Panc1 (cell line): ENCODE measurements around the gene ERGIC1. TPM values are rescaled to one million over a fixed set of nuclear protein-coding genes. Genes with fewer than 3 reads are reported as not detected.
A peak's percentile ranks its signal among the peaks of the same experiment; 100 is the strongest.

Source experiments
- ATAC-seq: fragments of 200-7000 bp; cut with Tn5 transposase; 2 replicates; pipeline ENCODE4 v1.9.1; 2020; ENCODE audit warnings: mild to moderate bottlenecking, moderate library complexity
- BruUV-seq: library from RNA; stranded (reverse); fragments of 400-500 nt; replicated peaks from 2 replicates; lab custom pipeline; 2021; lab: Mats Ljungman, UMichigan
- CTCF ChIA-PET: fragments of 300-600 bp; sonication (Branson Sonifier 250); formaldehyde crosslinking; loops from one replicate; lab custom pipeline; 2022; ENCODE audit warnings: antibody characterized with exemption; lab: Charles Lee
- POLR2A ChIA-PET: fragments of 300-600 bp; sonication (Branson Sonifier 250); formaldehyde crosslinking; loops from one replicate; lab custom pipeline; 2022; ENCODE audit warnings: antibody characterized with exemption; lab: Charles Lee
- DNase-seq: peaks from one replicate; pipeline ENCODE4 v3.0.0-alpha.2; 2010; ENCODE audit warnings: low read depth, low spot score
- H3K27ac ChIP-seq: 2 replicates; pipeline ENCODE4 v1.5.1; 2011; ENCODE audit warnings: mild to moderate bottlenecking, low read length, inconsistent platforms
- H3K27me3 ChIP-seq: fragments of 200-500 bp; sonication (Bioruptor generic); 2 replicates; pipeline ENCODE4 v1.6.0; 2014; ENCODE audit warnings: low read length, inconsistent platforms; ENCODE audit not compliant: control insufficient read depth, insufficient read depth
- H3K36me3 ChIP-seq: fragments of 200-500 bp; sonication (Bioruptor generic); 2 replicates; pipeline ENCODE4 v1.5.1; 2014; ENCODE audit warnings: inconsistent platforms, mild to moderate bottlenecking, low read length, moderate library complexity; ENCODE audit not compliant: control insufficient read depth, insufficient read depth
- H3K4me1 ChIP-seq: 2 replicates; pipeline ENCODE4 v1.5.1; 2011; ENCODE audit warnings: inconsistent platforms, mild to moderate bottlenecking, low read length, moderate library complexity; ENCODE audit not compliant: control insufficient read depth, insufficient read depth
- H3K4me3 ChIP-seq, 2 experiments: 2 replicates each; pipeline ENCODE4 v1.5.1; 2011 to 2012; ENCODE audit warnings: low read depth in 2 of 2, low read length in 2 of 2, mild to moderate bottlenecking in 2 of 2, inconsistent platforms in 1 of 2, moderate library complexity in 1 of 2
- H3K9me3 ChIP-seq: fragments of 200-500 bp; sonication (Bioruptor generic); 2 replicates; pipeline ENCODE4 v1.5.1; 2014; ENCODE audit warnings: low read depth, mild to moderate bottlenecking, inconsistent platforms, low read length, moderate library complexity; ENCODE audit not compliant: control insufficient read depth, insufficient read depth
- POLR2AphosphoS5 ChIP-seq: IDR thresholded peaks from 2 replicates; pipeline ENCODE4 v1.6.1; 2012; ENCODE audit warnings: mild to moderate bottlenecking, low read depth, low read length, moderate library complexity
- SIN3A ChIP-seq: IDR thresholded peaks from 2 replicates; pipeline ENCODE4 v1.6.1; 2012; ENCODE audit warnings: low read depth, mild to moderate bottlenecking, low read length, moderate library complexity, borderline replicate concordance; ENCODE audit not compliant: insufficient read depth
- TCF7L2 ChIP-seq: IDR thresholded peaks from 2 replicates; pipeline ENCODE4 v1.6.1; 2011; ENCODE audit warnings: mild to moderate bottlenecking, low read depth, low read length, inconsistent platforms
- in situ Hi-C: cut with HindIII; loops from 2 replicates; pipeline ENCODE4 v1.10.0; 2016; ENCODE audit warnings: low sequenced_read_pairs, low pct_unique_long_range_greater_than_20kb
- intact Hi-C: fragments of 100-400 bp; cut with micrococcal nuclease; formaldehyde crosslinking; loops from one replicate; pipeline ENCODE4 v1.10.0; 2022; ENCODE audit not compliant: unreplicated experiment
- total RNA-seq: library from RNA; stranded (reverse); gene quantifications from one replicate; pipeline ENCODE4 v1.2.1, GENCODE V29; 2021; ENCODE audit not compliant: unreplicated experiment
- TF ChIP-seq, protein P1 (sequence below): fragments of 450-650 bp; IDR thresholded peaks from 2 replicates; pipeline ENCODE4 v1.5.1; 2017; ENCODE audit warnings: mild to moderate bottlenecking
- TF ChIP-seq, protein P2 (sequence below), 2 experiments: IDR thresholded peaks; 2 replicates each; pipeline ENCODE4 v1.6.1; 2011 to 2012; ENCODE audit warnings: low read depth in 2 of 2, control low read depth in 1 of 2, low read length in 1 of 2, mild to moderate bottlenecking in 1 of 2, moderate library complexity in 1 of 2; ENCODE audit not compliant: insufficient read depth in 1 of 2

The ERGIC1 gene
- total RNA-seq, 1 experiment from 2014 or later = 206 TPM

DNA sequence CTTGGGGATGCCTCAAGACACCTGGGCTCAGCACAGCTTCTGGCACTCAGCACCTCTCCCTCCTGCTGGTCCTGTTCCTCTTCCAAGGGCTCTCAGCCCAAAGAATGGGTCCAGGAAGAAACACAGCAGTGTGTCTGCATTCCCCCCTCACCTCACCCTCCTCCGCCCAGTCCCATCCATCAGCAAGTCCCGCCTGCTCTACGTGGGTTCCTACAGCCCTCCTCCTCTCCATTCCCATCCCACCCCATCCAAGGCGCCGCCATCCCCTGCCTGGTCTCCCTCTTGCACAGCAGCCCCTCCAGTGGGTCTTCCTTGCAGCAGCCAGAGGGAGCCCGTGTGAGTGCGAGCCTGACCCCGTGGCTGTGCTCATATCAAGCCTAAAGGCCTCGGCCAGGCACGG, 72.8 kb downstream of the ERGIC1 start:
- Histone ChIP-seq H3K4me1 (peaks cover 61% of the 10 kb centered on the region), H3K27ac (peak overlapping the region; percentile 75), H3K4me3 (no peak overlapping the region), H3K9me3 (no peaks in the 10 kb centered on the region), H3K36me3 (peaks cover 2% of the 10 kb centered on the region; the same call in 1 of the 2 replicates), H3K27me3 (no peaks in the 10 kb centered on the region)
- no peak for TF ChIP-seq POLR2AphosphoS5
- TF ChIP-seq, protein P1, sequence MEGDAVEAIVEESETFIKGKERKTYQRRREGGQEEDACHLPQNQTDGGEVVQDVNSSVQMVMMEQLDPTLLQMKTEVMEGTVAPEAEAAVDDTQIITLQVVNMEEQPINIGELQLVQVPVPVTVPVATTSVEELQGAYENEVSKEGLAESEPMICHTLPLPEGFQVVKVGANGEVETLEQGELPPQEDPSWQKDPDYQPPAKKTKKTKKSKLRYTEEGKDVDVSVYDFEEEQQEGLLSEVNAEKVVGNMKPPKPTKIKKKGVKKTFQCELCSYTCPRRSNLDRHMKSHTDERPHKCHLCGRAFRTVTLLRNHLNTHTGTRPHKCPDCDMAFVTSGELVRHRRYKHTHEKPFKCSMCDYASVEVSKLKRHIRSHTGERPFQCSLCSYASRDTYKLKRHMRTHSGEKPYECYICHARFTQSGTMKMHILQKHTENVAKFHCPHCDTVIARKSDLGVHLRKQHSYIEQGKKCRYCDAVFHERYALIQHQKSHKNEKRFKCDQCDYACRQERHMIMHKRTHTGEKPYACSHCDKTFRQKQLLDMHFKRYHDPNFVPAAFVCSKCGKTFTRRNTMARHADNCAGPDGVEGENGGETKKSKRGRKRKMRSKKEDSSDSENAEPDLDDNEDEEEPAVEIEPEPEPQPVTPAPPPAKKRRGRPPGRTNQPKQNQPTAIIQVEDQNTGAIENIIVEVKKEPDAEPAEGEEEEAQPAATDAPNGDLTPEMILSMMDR = no peak
- TF ChIP-seq SIN3A = no peak
- TF ChIP-seq, protein P2, sequence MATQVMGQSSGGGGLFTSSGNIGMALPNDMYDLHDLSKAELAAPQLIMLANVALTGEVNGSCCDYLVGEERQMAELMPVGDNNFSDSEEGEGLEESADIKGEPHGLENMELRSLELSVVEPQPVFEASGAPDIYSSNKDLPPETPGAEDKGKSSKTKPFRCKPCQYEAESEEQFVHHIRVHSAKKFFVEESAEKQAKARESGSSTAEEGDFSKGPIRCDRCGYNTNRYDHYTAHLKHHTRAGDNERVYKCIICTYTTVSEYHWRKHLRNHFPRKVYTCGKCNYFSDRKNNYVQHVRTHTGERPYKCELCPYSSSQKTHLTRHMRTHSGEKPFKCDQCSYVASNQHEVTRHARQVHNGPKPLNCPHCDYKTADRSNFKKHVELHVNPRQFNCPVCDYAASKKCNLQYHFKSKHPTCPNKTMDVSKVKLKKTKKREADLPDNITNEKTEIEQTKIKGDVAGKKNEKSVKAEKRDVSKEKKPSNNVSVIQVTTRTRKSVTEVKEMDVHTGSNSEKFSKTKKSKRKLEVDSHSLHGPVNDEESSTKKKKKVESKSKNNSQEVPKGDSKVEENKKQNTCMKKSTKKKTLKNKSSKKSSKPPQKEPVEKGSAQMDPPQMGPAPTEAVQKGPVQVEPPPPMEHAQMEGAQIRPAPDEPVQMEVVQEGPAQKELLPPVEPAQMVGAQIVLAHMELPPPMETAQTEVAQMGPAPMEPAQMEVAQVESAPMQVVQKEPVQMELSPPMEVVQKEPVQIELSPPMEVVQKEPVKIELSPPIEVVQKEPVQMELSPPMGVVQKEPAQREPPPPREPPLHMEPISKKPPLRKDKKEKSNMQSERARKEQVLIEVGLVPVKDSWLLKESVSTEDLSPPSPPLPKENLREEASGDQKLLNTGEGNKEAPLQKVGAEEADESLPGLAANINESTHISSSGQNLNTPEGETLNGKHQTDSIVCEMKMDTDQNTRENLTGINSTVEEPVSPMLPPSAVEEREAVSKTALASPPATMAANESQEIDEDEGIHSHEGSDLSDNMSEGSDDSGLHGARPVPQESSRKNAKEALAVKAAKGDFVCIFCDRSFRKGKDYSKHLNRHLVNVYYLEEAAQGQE (IDR thresholded peaks at IDR 0.05; ENCODE audit: insufficient read depth in 1 of 2, low read depth in 2 of 2, low read length in 1 of 2) = no peak
- no peak for TF ChIP-seq TCF7L2
- ATAC-seq (no peak), DNase-seq (no peak)
- in situ Hi-C loops = no loop called here
- ChIA-PET POLR2A (no interaction called here), CTCF (no interaction called here)
- BruUV-seq = no TSS peak
- intact Hi-C loops = loop anchor here (10.0 kb wide), 2 partner anchors 132 to 192 kb away; partner anchors contain the start of gene DUSP1

DNA sequence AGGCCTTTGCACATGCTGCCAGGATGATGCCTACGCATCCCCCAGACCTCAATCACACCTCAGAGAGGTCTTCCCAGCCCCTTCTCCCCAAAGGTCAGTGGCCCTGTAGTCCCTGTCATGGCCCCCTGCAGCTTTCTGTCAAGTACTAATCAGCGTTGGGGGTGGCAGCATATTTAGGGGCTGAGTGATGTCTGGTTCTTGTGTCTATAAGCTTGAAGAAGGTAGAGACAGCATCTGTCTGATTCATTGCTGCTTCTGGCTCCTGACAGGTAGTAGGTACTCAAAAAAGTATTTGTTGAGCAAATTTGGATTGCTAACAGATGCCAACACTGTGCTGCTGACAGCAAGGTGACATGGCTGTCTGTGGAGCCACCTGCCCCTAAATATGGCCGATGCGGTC, 73.6 kb downstream of the ERGIC1 start:
- Histone ChIP-seq H3K27ac (no peak overlapping the region), H3K4me1 (peaks cover 53% of the 10 kb centered on the region), H3K27me3 (no peaks in the 10 kb centered on the region), H3K36me3 (peaks cover 2% of the 10 kb centered on the region; the same call in 1 of the 2 replicates), H3K4me3 (no peak overlapping the region), H3K9me3 (no peaks in the 10 kb centered on the region)
- POLR2A ChIA-PET = no interaction called here
- ATAC-seq = no peak
- in situ Hi-C loops = no loop called here
- BruUV-seq = no TSS peak
- DNase-seq = no peak
- intact Hi-C loops = loop anchor here (10.0 kb wide), 2 partner anchors 133 to 193 kb away; partner anchors contain the start of gene DUSP1
- CTCF ChIA-PET = no interaction called here
- no peak for TF ChIP-seq POLR2AphosphoS5
- TF ChIP-seq, protein P1 = no peak
- no peak for TF ChIP-seq TCF7L2
- TF ChIP-seq, protein P2 (IDR thresholded peaks at IDR 0.05; ENCODE audit: insufficient read depth in 1 of 2, low read depth in 2 of 2, low read length in 1 of 2) = no peak
- TF ChIP-seq SIN3A = no peak
